Gastroesophageal sphincter (tissue), 4 donors: ENCODE data around the gene CD3G. TPM values are rescaled to one million over a fixed set of nuclear protein-coding genes. Genes with fewer than 3 reads are reported as not detected.

ENCODE experiments used
- ATAC-seq: fragments of 150-250 bp; one replicate; pipeline ENCODE4 v1.9.1; 2016; ENCODE audit warnings: mild to moderate bottlenecking, moderate library complexity
- H3K27ac ChIP-seq, 4 donors: fragments of 200-600 bp; sonication (generic) in 3 of 4; 1 replicate in 3 of 4; 2 replicates in 1 of 4; pipeline ENCODE4 v1.5.1; 2016 to 2019
- H3K27me3 ChIP-seq: fragments of 200-600 bp; sonication (generic); one replicate; pipeline ENCODE4 v1.5.1; 2019
- H3K36me3 ChIP-seq, 2 donors: fragments of 200-600 bp; sonication (generic); one replicate each; pipeline ENCODE4 v1.5.1; 2019; ENCODE audit warnings: control low read depth in 1 of 2
- H3K4me1 ChIP-seq, 3 donors: fragments of 200-600 bp; sonication (generic); 1 replicate in 2 of 3; 2 replicates in 1 of 3; pipeline ENCODE4 v1.5.1; 2016 to 2019; ENCODE audit warnings: control low read depth in 2 of 3
- H3K4me3 ChIP-seq, 2 donors: fragments of 200-600 bp; sonication (generic); one replicate each; pipeline ENCODE4 v1.5.1; 2019; ENCODE audit warnings: mild to moderate bottlenecking in 1 of 2, moderate library complexity in 1 of 2
- H3K9me3 ChIP-seq, 3 donors: fragments of 200-600 bp; sonication (generic); one replicate each; pipeline ENCODE4 v1.5.1; 2017 to 2019; ENCODE audit warnings: control low read depth in 2 of 3
- EP300 ChIP-seq: sonication (generic); formaldehyde crosslinking; IDR thresholded peaks from one replicate; pipeline ENCODE4 v1.6.1; 2017; ENCODE audit warnings: antibody characterized with exemption, mild to moderate bottlenecking
- POLR2A ChIP-seq, 2 donors: fragments of 450-650 bp; IDR thresholded peaks; one replicate each; pipeline ENCODE4 v1.6.1; 2017; ENCODE audit warnings: antibody characterized with exemption in 2 of 2, mild to moderate bottlenecking in 2 of 2, moderate library complexity in 1 of 2
- POLR2AphosphoS5 ChIP-seq: sonication (generic); formaldehyde crosslinking; IDR thresholded peaks from one replicate; pipeline ENCODE4 v1.6.1; 2017; ENCODE audit warnings: antibody characterized with exemption
- WGBS, 2 donors: methylation state at CpG; one replicate each; pipeline ENCODE4 v1.1.5; 2018; ENCODE audit warnings: low coverage in 1 of 2; 5-methylcytosine and 5-hydroxymethylcytosine counted together
- total RNA-seq, 4 donors: library from RNA; depleted of rRNA; stranded (reverse); fragments of >200 nt; gene quantifications; one replicate each; pipeline ENCODE4 v1.1.0, GENCODE V29; 2016
- TF ChIP-seq, protein P1 (sequence below), 4 experiments: fragments of 200-600 bp in 2 of 4; fragments of 450-650 bp in 2 of 4; sonication (generic) in 1 of 4; IDR thresholded peaks; one replicate each; pipeline ENCODE4 v1.5.1; 2017 to 2019; ENCODE audit warnings: antibody characterized with exemption in 4 of 4, mild to moderate bottlenecking in 2 of 4, moderate library complexity in 2 of 4

The CD3G gene
- total RNA-seq, 4 donors from 2014 or later = 0.10 to 1.3 (median 0.46) TPM; not detected in 1

- Histone ChIP-seq H3K27ac (no peak overlapping the region), H3K4me3 (no peak overlapping the region), H3K9me3 (no peaks in the 10 kb centered on the region), H3K4me1 (no peaks in the 10 kb centered on the region), H3K36me3 (peaks cover 0 to 99% of the 10 kb centered on the region in 2 donors), H3K27me3 (no peaks in the 10 kb centered on the region)
- no peak for TF ChIP-seq EP300
- TF ChIP-seq, protein P1, sequence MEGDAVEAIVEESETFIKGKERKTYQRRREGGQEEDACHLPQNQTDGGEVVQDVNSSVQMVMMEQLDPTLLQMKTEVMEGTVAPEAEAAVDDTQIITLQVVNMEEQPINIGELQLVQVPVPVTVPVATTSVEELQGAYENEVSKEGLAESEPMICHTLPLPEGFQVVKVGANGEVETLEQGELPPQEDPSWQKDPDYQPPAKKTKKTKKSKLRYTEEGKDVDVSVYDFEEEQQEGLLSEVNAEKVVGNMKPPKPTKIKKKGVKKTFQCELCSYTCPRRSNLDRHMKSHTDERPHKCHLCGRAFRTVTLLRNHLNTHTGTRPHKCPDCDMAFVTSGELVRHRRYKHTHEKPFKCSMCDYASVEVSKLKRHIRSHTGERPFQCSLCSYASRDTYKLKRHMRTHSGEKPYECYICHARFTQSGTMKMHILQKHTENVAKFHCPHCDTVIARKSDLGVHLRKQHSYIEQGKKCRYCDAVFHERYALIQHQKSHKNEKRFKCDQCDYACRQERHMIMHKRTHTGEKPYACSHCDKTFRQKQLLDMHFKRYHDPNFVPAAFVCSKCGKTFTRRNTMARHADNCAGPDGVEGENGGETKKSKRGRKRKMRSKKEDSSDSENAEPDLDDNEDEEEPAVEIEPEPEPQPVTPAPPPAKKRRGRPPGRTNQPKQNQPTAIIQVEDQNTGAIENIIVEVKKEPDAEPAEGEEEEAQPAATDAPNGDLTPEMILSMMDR (IDR thresholded peaks at IDR 0.05) = no peak
- TF ChIP-seq POLR2AphosphoS5 = no peak
- TF ChIP-seq POLR2A (IDR thresholded peaks at IDR 0.05) = no peak
- ATAC-seq = no peak
- WGBS, 2 donors = 86 to 89% methylated on average over 3 to 5 of the region's 5 CpGs
Observed at GRCh38 chr11:118373871-118374270, 29.7 kb downstream of the CD3G start.

DNA sequence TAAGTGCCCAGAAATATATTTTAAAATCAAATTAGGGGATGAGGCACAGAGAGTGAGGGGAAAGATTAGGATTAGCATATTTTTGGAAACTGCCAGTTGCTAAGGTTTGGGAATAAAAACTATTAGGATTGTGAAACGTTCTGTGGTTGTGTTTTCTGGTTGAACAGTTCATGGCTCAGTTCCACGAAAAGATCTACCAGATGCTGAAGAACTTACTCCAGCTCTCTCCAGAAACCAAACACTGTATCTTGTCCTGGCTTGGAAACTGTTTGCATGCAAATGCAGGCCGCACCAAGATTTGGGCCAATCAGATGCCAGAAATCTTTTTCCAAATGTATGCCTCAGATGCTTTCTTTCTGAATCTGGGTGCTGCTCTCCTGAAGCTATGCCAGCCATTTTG lies 30.6 kb downstream of the CD3G start:
- Histone ChIP-seq H3K9me3 (no peaks in the 10 kb centered on the region), H3K4me3 (no peak overlapping the region), H3K27me3 (no peaks in the 10 kb centered on the region), H3K36me3 (peaks cover 0 to 99% of the 10 kb centered on the region in 2 donors), H3K27ac (no peak overlapping the region), H3K4me1 (no peaks in the 10 kb centered on the region)
- no peak for ATAC-seq
- TF ChIP-seq, protein P1 (IDR thresholded peaks at IDR 0.05) = no peak
- TF ChIP-seq POLR2A (IDR thresholded peaks at IDR 0.05) (no peak), POLR2AphosphoS5 (no peak), EP300 (no peak)
- 77 to 81% methylated on average over 3 of the region's 3 CpGs for WGBS, 2 donors

- H3K9me3 ChIP-seq = no peaks in the 10 kb centered on the region
- peaks cover 3 to 99% of the 10 kb centered on the region in 2 donors for H3K36me3 ChIP-seq
- no peak overlapping the region for H3K4me3 ChIP-seq
- ATAC-seq = no peak
- no peak for TF ChIP-seq POLR2AphosphoS5
- no peak for TF ChIP-seq POLR2A (IDR thresholded peaks at IDR 0.05)
- TF ChIP-seq EP300 = no peak
- TF ChIP-seq, protein P1 (IDR thresholded peaks at IDR 0.05) = no peak
- H3K27ac ChIP-seq = no peak overlapping the region
- H3K27me3 ChIP-seq = no peaks in the 10 kb centered on the region
- no peaks in the 10 kb centered on the region for H3K4me1 ChIP-seq
Observed at GRCh38 chr11:118375978-118376377, 31.8 kb downstream of the CD3G start.

DNA sequence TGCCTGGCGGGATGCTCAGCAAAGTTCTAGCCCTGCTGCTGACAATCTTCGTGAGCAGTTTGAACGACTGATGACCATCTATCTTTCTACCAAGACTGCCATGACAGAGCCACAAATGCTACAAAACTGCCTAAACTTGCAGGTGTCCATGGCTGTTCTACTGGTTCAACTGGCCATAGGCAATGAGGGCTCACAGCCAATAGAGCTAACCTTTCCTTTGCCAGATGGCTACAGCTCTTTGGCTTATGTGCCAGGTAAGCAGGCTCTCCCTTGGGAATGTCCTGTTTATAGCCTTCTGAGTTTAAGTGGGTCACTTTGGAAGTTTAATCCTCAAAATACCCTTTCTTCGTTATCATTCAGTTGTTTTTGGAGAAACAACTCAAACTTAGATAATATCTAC lies 35.4 kb downstream of the CD3G start:
- 87 to 90% methylated on average over 2 to 4 of the region's 4 CpGs for WGBS, 2 donors
- no peak overlapping the region for H3K27ac ChIP-seq
- no peaks in the 10 kb centered on the region for H3K4me1 ChIP-seq
- no peaks in the 10 kb centered on the region for H3K9me3 ChIP-seq
- ATAC-seq = no peak
- TF ChIP-seq POLR2A (IDR thresholded peaks at IDR 0.05) = no peak
- TF ChIP-seq, protein P1 (IDR thresholded peaks at IDR 0.05) = no peak
- TF ChIP-seq POLR2AphosphoS5 = no peak
- no peak for TF ChIP-seq EP300
- no peak overlapping the region for H3K4me3 ChIP-seq
- H3K36me3 ChIP-seq = peaks cover 8 to 99% of the 10 kb centered on the region in 2 donors
- no peaks in the 10 kb centered on the region for H3K27me3 ChIP-seq

DNA sequence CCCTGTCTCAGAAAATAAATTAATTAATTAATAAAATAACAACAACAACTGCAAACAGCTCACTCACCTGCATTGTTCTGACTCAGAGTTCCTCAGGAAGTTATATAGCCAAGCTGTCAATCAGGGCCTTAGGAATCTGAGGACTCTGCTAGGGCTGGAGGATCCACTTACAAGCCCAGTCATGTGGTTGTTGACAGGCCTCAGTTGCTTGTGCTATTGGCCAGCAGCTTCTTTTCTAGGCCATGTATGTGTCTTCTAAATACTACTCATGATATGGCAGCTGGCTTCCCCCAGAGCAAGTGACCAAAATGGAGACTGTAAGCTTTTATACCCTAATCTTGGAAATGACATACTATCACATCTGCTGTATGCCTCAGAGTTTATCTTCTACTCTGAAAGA lies 36.4 kb downstream of the CD3G start:
- no peak for ATAC-seq
- peaks cover 18 to 99% of the 10 kb centered on the region in 2 donors for H3K36me3 ChIP-seq
- no peak for TF ChIP-seq EP300
- no peak for TF ChIP-seq POLR2AphosphoS5
- TF ChIP-seq POLR2A (IDR thresholded peaks at IDR 0.05) = no peak
- TF ChIP-seq, protein P1 (IDR thresholded peaks at IDR 0.05) = no peak

More for the DNA sequence above, 36.4 kb downstream of the CD3G start:
- H3K4me3 ChIP-seq = no peak overlapping the region
- no peaks in the 10 kb centered on the region for H3K9me3 ChIP-seq
- no peak overlapping the region for H3K27ac ChIP-seq
- no peaks in the 10 kb centered on the region for H3K4me1 ChIP-seq
- H3K27me3 ChIP-seq = no peaks in the 10 kb centered on the region
